ENCODE results near the gene SKP2.

DNA sequence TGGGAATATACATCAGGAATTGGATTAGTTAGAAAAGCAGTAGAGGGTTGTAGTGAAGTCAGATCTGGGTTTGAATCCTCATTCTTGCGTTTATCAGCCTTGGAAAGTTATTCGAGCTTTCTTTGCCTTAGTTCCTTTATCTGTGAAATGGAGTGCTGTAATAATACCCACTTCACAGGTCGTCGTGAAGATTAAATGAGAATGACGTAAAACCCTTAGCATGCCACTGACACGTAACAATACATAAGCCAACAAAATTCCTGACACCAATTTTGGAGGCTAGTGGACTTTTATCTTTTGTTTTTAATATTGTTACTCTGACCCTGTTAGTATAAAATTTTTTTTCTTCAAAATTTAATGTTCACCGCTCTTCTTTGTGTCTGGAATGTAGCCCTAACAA is 3.4 kb downstream of the SKP2 start:
- TF ChIP-seq CTCF (IDR thresholded peaks at IDR 0.05; ENCODE audit: extremely low read depth in 1 of 2, insufficient read depth in 1 of 2, low read depth in 1 of 2, low read length in 2 of 2) (no peak), POLR2AphosphoS5 (IDR thresholded peaks at IDR 0.05; ENCODE audit: insufficient read depth, low read depth, low read length) (no peak), POLR2A (IDR thresholded peaks at IDR 0.05; ENCODE audit: low read depth, low read length) (no peak), JUN (IDR thresholded peaks at IDR 0.05; ENCODE audit: borderline replicate concordance, insufficient read depth, insufficient read length, low read depth) (no peak), EZH2 (IDR thresholded peaks at IDR 0.05; ENCODE audit: borderline replicate concordance, low read depth, low read length, severe bottlenecking) (no peak), MYC (IDR thresholded peaks at IDR 0.05; ENCODE audit: low read depth, low read length) (no peak), FOS (IDR thresholded peaks at IDR 0.05; ENCODE audit: borderline replicate concordance, insufficient read depth, low read length) (no peak), GATA2 (IDR thresholded peaks at IDR 0.05; ENCODE audit: insufficient read depth, insufficient read length, low read depth, low read length) (no peak)
- TF ChIP-seq, protein P1, sequence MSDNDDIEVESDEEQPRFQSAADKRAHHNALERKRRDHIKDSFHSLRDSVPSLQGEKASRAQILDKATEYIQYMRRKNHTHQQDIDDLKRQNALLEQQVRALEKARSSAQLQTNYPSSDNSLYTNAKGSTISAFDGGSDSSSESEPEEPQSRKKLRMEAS (IDR thresholded peaks at IDR 0.05; ENCODE audit: insufficient read depth, insufficient read length) = no peak

All from endothelial cell of umbilical vein (primary cell).